ENCODE measurements around the gene CKS1B. TPM values are rescaled to one million over a fixed set of nuclear protein-coding genes. Genes with fewer than 3 reads are reported as not detected.

The CKS1B gene
- total RNA-seq, 4 donors from 2014 or later = 3.6 to 15.7 (median 7.9) TPM

DNA sequence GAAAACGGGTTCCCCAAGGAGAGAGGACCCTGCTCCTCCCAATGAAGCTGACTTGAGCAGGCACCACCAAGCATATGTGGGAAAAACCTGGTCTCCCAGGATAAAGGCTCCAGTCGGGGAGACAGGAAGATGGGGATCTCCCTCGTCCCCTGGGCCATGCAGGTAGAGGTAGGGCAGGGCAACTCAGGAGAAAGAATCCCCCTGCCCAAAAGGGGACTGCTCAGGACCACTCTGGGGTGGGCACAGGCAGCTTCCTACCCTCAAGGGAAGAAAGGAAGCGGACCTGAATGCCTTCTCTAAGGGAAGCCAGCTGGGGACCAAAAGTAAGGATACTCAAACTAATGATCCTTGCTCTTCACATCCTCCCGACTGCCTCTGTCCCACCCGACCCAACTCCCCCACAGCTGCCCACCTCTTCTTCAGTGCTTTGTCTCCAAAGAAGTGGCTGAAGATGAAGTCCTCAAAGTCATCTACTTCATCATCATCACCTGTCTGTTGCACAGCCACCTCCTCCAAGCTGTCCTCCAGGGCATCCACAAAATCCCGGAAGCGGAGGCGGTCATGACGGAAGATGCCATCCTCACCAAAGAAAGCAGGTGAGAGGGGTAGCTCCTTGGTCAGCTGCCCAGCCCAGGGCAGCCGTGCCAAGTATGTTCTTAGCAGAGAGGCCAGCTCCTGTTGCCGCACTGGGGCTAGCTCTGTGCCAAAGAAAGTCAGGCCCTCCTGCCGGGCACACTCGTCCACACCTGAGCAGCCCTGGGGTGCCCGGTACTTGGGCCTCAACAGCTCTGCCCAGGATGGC lies 29.1 kb upstream of the CKS1B start:
- DNase-seq = no peak
- no peak for ATAC-seq
- peaks cover 2 to 9% of the 10 kb centered on the region in 2 donors for H3K4me1 ChIP-seq
- peak overlapping the region in 3 of 4 donors; percentile 10 to 68 (median 61) for H3K27ac ChIP-seq
- H3K4me3 ChIP-seq = no peak overlapping the region
- TF ChIP-seq, protein P1, sequence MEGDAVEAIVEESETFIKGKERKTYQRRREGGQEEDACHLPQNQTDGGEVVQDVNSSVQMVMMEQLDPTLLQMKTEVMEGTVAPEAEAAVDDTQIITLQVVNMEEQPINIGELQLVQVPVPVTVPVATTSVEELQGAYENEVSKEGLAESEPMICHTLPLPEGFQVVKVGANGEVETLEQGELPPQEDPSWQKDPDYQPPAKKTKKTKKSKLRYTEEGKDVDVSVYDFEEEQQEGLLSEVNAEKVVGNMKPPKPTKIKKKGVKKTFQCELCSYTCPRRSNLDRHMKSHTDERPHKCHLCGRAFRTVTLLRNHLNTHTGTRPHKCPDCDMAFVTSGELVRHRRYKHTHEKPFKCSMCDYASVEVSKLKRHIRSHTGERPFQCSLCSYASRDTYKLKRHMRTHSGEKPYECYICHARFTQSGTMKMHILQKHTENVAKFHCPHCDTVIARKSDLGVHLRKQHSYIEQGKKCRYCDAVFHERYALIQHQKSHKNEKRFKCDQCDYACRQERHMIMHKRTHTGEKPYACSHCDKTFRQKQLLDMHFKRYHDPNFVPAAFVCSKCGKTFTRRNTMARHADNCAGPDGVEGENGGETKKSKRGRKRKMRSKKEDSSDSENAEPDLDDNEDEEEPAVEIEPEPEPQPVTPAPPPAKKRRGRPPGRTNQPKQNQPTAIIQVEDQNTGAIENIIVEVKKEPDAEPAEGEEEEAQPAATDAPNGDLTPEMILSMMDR (IDR thresholded peaks at IDR 0.05 in 4 of 5, conservative IDR thresholded peaks at IDR 0.05 in 1 of 5) = no peak
- TF ChIP-seq POLR2A (IDR thresholded peaks at IDR 0.05) = no peak
- no peaks in the 10 kb centered on the region for H3K9me3 ChIP-seq
- in situ Hi-C loops (cut with MboI; ENCODE audit: low sequenced_read_pairs in 4 of 4) (no loop called here), intact Hi-C loops (cut with DNase I; ENCODE audit: low total_unique reads) (no loop called here)
- no peaks in the 10 kb centered on the region for H3K27me3 ChIP-seq
- H3K36me3 ChIP-seq = peaks cover 0 to 37% of the 10 kb centered on the region in 2 donors

DNA sequence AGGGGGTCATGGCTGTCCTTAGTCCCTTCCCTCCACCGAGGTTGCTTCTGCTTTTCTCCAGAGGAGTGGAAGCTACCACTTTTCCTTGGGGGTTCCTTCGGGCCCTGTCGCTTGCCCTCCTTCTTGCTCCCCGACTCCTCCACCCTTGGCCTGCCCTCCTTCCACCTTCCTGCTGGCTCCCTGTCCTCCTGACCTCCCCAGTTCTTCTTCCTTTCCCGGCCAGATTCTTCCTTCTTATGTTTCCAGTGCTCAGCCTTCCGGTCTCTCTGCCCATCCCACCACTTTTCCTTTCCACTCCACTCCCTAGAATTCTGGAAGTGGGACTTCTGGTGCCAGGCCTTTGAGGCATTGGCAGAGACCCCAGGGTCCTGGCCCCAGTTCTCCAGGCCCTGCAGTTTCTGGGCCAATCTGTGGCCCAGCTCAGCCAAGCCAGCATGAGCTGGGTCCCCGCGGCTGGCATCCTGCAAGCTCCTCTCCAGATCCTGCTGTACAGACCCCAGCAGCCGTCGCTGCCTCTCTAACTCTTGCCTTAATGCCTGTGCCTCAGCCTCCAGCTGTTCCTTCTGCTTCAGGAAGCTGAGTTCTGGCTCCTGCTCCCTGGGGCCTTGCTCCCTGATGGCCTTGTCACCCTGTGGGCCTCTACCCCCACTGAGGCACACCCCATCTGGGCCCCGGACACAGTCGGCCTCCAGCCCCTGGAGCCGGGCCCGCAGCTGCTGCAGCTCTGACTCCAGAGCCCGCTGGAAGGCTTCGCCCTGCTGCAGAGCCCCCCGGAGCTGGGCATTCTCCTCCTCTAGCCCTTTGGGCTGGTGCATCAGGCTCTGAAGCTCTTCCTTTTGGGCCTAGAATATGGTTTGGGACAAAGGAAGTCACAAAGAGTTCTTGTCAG lies 28.3 kb upstream of the CKS1B start:
- no peaks in the 10 kb centered on the region for H3K9me3 ChIP-seq
- peak overlapping the region in 3 of 4 donors; percentile 3 to 68 (median 35) for H3K27ac ChIP-seq
- TF ChIP-seq, protein P1 (IDR thresholded peaks at IDR 0.05 in 4 of 5, conservative IDR thresholded peaks at IDR 0.05 in 1 of 5) = no peak
- no peak for TF ChIP-seq POLR2A (IDR thresholded peaks at IDR 0.05)
- no peak overlapping the region for H3K4me3 ChIP-seq
- H3K4me1 ChIP-seq = peaks cover 2 to 9% of the 10 kb centered on the region in 2 donors
- ATAC-seq (no peak), DNase-seq (no peak)
- H3K27me3 ChIP-seq = no peaks in the 10 kb centered on the region
- peaks cover 0 to 45% of the 10 kb centered on the region in 2 donors for H3K36me3 ChIP-seq
- in situ Hi-C loops (cut with MboI; ENCODE audit: low sequenced_read_pairs in 4 of 4) = no loop called here
- intact Hi-C loops (cut with DNase I; ENCODE audit: low total_unique reads) = no loop called here

DNA sequence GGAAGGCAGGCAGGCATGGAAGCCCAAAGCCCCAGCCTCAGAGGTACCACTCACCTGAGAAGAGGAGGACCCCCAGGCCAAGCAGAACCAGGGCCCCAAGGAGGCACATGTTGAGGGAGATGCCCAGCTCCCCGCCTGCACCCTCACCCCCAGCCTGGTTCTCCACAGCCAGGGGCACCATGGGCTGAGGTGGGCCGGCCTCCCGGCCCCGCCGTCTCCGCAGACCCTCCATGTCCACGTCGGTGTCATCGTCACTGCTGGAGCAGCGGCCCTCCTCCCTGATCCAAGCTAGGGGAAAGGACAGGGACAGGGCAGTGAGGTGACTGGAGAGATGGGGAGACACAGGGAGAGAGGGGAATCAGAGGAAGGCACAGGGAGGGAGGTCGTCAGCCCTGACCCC lies 26.4 kb upstream of the CKS1B start:
- no peak for ATAC-seq
- H3K36me3 ChIP-seq = peaks cover 0 to 49% of the 10 kb centered on the region in 2 donors
- H3K27me3 ChIP-seq = no peaks in the 10 kb centered on the region
- intact Hi-C loops (cut with DNase I; ENCODE audit: low total_unique reads) = no loop called here
- H3K27ac ChIP-seq = no peak overlapping the region
- H3K4me1 ChIP-seq = peaks cover 16 to 21% of the 10 kb centered on the region in 2 donors
- H3K4me3 ChIP-seq = no peak overlapping the region
- in situ Hi-C loops (cut with MboI; ENCODE audit: low sequenced_read_pairs in 4 of 4) = no loop called here
- TF ChIP-seq, protein P1 (IDR thresholded peaks at IDR 0.05 in 4 of 5, conservative IDR thresholded peaks at IDR 0.05 in 1 of 5) = no peak
- TF ChIP-seq POLR2A (IDR thresholded peaks at IDR 0.05) = no peak
- DNase-seq = no peak
- no peaks in the 10 kb centered on the region for H3K9me3 ChIP-seq

DNA sequence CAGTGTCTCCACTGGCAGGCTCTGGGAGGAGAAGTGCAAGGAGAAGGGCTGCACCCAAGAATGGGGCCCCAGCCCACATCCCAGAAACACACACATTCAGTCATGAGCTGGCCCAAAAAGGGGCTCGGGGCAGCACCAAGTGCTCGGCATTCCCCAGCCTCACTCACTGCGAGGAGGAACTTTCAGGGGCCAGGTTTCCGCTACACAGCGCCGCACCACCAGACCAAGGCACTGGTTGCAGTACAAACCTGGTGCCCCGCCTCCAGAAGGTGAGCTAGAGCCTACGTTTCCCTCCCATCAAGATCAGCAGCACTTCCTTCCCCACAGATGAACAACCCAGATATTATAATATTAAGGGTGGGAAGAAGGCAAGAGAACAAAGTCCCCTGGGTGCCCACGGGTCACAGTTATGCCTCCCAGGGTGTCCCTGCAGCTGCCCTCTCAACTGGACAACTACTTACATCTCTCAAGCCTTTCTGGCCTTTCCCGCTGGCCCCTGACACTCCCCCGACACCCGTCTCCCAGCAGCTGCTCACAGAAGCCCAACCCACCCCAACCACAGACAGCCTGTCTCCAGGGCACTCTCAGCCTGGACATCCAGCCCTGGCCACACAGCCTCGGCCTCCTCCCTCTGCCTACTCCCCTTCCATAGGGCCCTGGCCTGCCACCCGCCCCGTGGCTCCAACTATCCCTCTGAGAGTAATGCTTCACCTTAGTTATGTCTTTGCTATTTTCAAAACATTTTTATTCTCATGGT lies 22.4 kb upstream of the CKS1B start:
- H3K27me3 ChIP-seq = no peaks in the 10 kb centered on the region
- TF ChIP-seq, protein P1 (IDR thresholded peaks at IDR 0.05 in 4 of 5, conservative IDR thresholded peaks at IDR 0.05 in 1 of 5) = no peak
- TF ChIP-seq POLR2A (IDR thresholded peaks at IDR 0.05) = no peak
- H3K9me3 ChIP-seq = no peaks in the 10 kb centered on the region
- peaks cover 0 to 31% of the 10 kb centered on the region in 2 donors for H3K36me3 ChIP-seq
- ATAC-seq = no peak
- DNase-seq = no peak
- H3K4me3 ChIP-seq = no peak overlapping the region
- in situ Hi-C loops (cut with MboI; ENCODE audit: low sequenced_read_pairs in 4 of 4) (loop anchor here in 1 of 4 donors (25.0 kb wide), 1 partner anchor 110 kb away; the partner anchor contains the start of genes ADAM15 and EFNA4), intact Hi-C loops (cut with DNase I; ENCODE audit: low total_unique reads) (no loop called here)
- peaks cover 47% of the 10 kb centered on the region in 2 donors for H3K4me1 ChIP-seq
- peak overlapping the region in 2 of 4 donors; percentile 27 to 93 for H3K27ac ChIP-seq

All from gastrocnemius medialis (tissue), 4 donors.